Midbrain (tissue), 1 donor: Measurements from ENCODE around the gene FOXJ3.

Experiments used
- DNase-seq: peaks from one replicate; lab custom pipeline; 2025; lab: John Stamatoyannopoulos, UW

FOXJ3 gene

DNA sequence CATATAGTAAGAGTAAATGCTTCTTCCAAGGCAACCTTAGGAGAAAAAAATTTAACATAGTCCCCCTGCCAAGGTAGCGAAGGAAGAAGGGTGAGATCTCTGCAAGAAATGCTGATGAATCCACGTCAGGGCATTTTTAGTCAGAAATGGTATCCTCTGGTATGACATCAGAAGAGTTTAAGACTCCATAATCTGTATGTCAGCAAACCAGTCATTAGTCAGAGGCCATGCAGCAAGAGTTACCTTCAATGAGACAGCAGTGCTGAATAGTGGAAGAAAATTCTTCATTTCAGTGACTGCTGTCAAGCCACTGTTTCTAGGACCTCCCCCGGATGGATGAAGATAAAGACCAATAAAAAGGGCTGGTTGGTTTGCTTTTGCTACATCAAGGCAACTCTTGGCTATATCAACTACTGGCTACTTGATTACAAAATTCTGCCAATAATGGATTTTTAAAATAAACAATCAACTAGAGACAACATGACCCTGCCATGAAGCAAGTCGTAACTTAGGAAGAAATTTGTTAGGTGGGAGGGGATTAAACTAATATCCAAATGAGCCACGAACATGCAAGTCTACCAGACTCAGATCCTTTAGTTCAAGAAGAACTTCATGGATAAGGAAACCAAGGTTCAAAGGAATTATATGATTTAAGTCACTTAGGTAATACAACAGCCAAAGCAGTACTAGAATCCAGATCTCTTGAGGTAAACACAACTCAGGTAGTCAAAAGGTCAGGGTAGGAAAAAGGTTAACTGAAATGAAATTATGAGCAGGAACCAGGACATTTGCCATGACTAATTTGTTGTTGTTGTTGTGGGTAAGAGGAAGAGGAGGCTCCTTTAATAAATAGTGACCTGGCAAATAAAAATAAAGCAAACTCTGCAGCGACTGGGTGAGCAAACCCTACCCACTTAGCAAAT lies 144.8 kb downstream of the FOXJ3 start:
- no peak for DNase-seq

- no peak for DNase-seq
Observed at GRCh38 chr1:42186152-42186551, 148.9 kb downstream of the FOXJ3 start.

DNA sequence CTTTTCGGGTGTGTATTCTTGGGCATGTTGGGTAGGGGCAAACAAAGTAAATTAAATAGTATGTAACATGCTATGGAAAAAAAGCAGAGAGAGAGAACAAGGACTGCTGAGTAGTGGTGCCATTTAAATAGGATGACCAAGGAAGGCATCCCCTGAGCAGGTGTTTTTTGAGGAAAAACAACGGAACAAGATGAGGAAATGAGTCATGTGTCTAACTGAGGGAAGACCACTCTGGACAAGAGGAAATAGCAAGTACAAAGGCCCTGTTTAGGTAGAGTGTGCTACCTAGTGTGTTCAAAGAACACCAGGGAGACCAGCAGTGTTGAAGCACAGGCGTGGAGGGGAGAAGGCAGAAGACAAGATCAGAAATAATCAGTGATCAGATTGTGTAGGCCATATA lies 150.4 kb downstream of the FOXJ3 start:
- no peak for DNase-seq

DNA sequence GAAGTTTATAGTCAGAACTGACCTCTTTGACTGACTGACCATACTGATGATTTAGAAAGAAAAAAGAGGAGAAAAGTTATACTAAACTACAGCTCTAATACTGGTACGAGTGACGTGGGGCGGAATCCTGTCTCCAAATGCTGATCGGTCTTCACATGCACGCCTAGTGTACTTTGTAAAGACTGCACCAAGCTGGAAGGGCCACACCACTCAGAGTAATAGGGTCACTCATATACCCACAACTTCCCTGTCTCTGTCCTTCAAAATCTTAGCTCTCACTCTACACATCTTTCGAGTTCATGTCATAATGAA lies 151.1 kb downstream of the FOXJ3 start:
- DNase-seq = no peak

DNA sequence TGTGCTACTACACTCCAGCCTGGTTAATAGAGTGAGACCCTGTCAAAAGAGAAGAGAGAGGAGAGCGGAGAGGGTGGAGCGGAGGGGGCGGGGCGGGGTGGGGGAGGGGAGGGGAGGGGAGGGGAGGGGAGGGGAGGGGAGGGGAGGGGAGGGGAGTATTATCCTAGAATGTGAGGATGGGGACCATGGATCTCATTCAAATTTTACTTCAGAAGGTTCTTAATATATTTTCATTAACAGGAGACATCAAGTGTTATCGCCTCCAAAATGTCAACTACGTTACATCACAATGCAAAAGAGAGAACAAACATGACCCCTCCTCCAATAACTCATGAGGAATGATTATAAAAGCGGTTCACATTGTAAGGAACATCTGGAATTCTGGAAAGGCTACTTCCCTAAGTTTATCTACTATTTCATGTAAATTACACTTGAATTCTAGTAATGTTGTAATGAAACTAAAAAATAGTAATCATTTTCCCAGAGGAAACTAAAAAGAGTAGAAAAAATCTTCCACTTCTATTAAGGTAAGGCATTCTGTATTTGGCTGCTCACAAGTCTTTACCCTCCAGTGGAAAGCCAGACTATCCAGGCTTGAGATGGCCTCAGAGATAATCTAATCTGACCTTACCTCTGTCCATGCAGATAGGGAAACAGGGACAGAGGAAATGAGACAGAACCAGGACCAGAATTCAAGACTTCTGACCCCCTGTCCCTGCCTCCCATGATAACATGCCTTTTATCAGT lies 151.7 kb downstream of the FOXJ3 start:
- no peak for DNase-seq

DNA sequence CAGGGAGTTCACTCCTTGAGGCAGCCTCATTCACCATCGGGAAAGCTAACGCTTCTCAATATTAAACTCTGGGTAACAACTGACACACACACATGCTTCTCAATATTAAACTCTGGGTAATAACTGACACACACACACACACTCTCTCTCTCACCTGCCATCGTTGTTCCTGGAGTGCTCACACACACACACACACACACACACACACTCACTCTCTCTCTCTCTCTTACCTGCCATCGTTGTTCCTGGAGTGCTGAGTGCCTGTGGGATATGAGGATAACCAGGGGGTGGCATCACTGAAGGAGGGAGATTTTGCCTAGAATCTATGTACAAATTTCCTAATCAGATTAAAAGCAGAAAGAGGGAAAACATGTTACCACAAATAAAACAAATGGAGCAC lies 153.3 kb downstream of the FOXJ3 start:
- no peak for DNase-seq

- no peak for DNase-seq
Observed at GRCh38 chr1:42179900-42180329, 155.1 kb downstream of the FOXJ3 start.

DNA sequence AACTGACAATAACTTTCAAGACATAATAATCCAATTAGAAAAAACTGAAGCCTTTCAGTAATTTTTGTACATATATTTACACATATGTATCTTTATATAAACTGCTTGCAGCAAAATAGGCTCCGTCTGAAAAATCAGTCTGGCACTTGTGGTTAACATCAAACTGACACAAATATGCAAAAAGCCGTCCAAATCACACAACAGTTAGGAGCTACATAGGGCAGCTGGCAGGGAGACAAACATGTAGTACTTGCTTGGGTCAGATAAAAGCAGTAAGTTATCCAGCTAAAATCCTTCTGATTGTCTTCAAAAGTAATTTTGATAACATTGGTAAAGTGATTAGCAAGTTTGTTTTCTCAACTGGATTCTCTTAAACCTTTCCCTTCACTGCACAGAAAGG lies 155.8 kb downstream of the FOXJ3 start:
- DNase-seq = no peak

GRCh38 chr1:42178249-42178648 lies 156.8 kb downstream of the FOXJ3 start:
- no peak for DNase-seq

- peak; percentile 61 for DNase-seq
Observed at GRCh38 chr1:42177541-42177981, 157.5 kb downstream of the FOXJ3 start.

GRCh38 chr1:42176902-42177519 lies 158.0 kb downstream of the FOXJ3 start:
- DNase-seq = peak; percentile 45

DNA sequence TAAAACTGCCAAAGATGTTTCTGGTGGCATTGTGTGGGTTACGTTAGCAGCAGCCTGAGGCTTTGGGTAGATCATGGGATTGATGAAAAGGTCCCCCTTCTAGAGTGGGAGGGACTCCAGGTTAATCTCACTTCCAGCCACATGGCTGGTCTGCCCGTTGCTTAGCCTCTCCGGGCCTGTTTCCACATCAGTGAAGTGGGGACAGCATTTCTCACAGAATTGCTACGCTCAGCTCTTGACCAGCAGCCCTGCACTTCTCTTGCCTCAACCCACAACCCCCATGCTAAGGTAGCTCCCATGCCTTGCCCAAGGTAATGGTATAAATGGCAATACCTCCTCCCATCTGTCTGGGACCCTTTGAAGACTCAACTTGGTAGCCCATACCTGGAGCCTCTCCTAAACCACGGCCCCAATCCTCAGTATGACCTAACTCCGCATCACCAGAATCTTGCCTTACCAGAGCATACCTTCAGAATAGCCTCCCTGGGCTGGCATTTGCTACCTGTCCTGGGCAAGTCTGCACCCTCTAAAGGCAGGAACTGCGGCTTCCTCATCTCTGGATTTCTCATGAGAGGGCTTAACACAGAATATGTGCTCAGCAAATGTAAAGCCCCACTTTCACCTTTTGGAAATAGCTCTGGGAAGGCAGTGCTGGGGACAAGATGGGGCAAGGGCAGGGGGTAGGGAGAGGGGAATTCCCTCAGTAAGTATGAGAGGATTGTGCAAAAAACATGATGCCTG lies 159.6 kb downstream of the FOXJ3 start:
- no peak for DNase-seq

DNA sequence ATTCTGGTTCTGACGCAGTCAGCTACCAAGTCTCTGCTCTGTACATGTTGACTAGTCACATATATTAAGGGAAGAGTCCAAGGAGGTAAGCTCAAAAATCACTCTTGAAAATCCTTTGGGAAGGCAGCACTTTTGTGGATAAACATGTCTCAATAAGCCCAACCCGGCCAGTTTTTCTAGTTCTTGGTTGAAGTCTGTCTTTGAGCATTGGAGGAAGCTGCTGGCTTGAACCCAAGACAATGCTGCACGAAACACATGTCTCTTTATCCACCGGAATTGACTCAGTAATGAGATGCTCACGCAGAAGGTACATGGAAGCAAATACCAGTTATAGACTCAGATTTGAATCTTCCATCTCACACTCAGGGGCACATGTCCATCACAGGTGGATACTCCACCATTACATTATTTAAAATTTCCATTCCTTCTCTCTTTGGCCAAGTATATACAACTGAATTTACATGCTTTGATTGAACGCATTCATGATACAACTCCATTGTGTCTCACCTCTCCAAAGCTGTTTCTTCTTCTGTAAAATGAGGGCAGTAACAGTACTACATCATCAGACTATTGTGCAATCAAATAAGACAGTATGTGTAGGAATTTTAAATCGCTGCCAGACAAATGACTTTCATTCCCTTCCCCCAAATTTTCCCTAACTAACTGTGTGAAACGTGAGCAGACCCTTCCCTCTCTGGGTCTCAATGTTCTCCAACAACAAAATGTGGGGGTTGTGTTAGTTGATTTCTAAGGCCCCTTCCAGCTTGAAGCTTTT lies 160.9 kb downstream of the FOXJ3 start:
- DNase-seq = no peak

GRCh38 chr1:42173155-42173933 lies 161.7 kb downstream of the FOXJ3 start:
- peak; percentile 78 for DNase-seq

- no peak for DNase-seq
Observed at GRCh38 chr1:42172381-42173133, 162.5 kb downstream of the FOXJ3 start.

GRCh38 chr1:42171679-42172266 lies 163.3 kb downstream of the FOXJ3 start:
- DNase-seq = no peak

GRCh38 chr1:42170779-42171621 lies 164.0 kb downstream of the FOXJ3 start:
- DNase-seq = no peak

DNA sequence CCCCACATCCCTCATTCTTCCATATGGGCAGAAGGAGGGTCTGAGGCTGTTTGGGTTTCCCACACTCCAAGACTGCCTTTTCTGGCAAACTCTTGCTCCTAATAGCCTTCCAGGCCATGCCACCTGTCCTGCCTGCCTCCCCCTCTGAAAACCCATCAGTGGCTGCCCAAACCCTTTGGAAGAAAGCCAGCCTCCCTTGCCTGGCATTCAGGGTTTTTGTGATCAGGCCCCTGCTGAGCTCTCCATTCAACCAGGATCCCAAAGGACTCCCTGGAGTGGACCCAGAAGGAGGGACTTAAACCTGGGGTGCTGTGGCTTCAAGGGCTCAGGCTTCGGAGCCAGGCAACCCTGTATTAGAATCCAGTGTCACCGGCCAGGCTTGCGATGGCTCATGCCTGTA lies 166.3 kb downstream of the FOXJ3 start:
- no peak for DNase-seq

GRCh38 chr1:42168391-42168670 lies 166.7 kb downstream of the FOXJ3 start:
- DNase-seq = no peak
